ENCODE measurements around the gene SLC29A3.

GRCh38 chr10:71383972-71384687, 65.1 kb downstream of the SLC29A3 start:
- TF ChIP-seq CTCF (IDR thresholded peaks at IDR 0.05) (peak; percentile 78 to 91 (median 89)), POLR2A (IDR thresholded peaks at IDR 0.05) (no peak)

Measured in uterus (tissue), 2 donors.